Activated CD8-positive, alpha-beta T cell treated with anti-CD3 and anti-CD28 coated beads for 36 hours (primary cell): Measurements from ENCODE around the gene RNF157. TPM values are rescaled to one million over a fixed set of nuclear protein-coding genes. Genes with fewer than 3 reads are reported as not detected.

Experiments used
- ATAC-seq: fragments of 200-7000 bp; cut with Tn5 transposase; one replicate; pipeline ENCODE4 v1.10.0; 2021; ENCODE audit warnings: mild to moderate bottlenecking, moderate library complexity
- CTCF ChIA-PET: fragments of 350-600 bp; sonication (Branson Sonifier 250); formaldehyde crosslinking; loops from one replicate; lab custom pipeline; 2021; ENCODE audit warnings: antibody characterized with exemption; lab: Charles Lee
- POLR2A ChIA-PET: fragments of 350-600 bp; sonication (Branson Sonifier 250); formaldehyde crosslinking; loops from one replicate; lab custom pipeline; 2021; ENCODE audit warnings: antibody characterized with exemption; lab: Charles Lee
- DNase-seq: peaks from one replicate; pipeline ENCODE4 v3.0.0-alpha.2; 2020
- H3K27ac Mint-ChIP-seq: one replicate; pipeline ENCODE4 v1.8.0; 2021; ENCODE audit warnings: mild to moderate bottlenecking, mixed read lengths
- H3K27me3 Mint-ChIP-seq: one replicate; pipeline ENCODE4 v1.8.0; 2021; ENCODE audit warnings: mixed read lengths
- H3K36me3 Mint-ChIP-seq: one replicate; pipeline ENCODE4 v1.8.0; 2021; ENCODE audit warnings: low read depth, mixed read lengths
- H3K4me1 Mint-ChIP-seq: one replicate; pipeline ENCODE4 v1.8.0; 2021; ENCODE audit warnings: low read depth, mixed read lengths
- H3K4me3 Mint-ChIP-seq: one replicate; pipeline ENCODE4 v1.8.0; 2021; ENCODE audit warnings: mild to moderate bottlenecking, moderate library complexity, mixed read lengths
- H3K9me3 Mint-ChIP-seq: one replicate; pipeline ENCODE4 v1.8.0; 2021; ENCODE audit warnings: mixed read lengths
- intact Hi-C: fragments of 100-400 bp; cut with micrococcal nuclease; formaldehyde crosslinking; loops from one replicate; pipeline ENCODE4 v1.10.0; 2022
- total RNA-seq, 2 experiments: library from RNA; stranded (reverse); gene quantifications; one replicate each; pipeline ENCODE4 v1.2.3, GENCODE V29; 2021
- TF ChIP-seq, protein P1 (sequence below): fragments of 200-600 bp; IDR thresholded peaks from one replicate; pipeline ENCODE4 v1.8.0; 2022; ENCODE audit warnings: antibody characterized with exemption, mild to moderate bottlenecking

Gene RNF157
- total RNA-seq, 2 experiments from 2014 or later: 37.2 to 44.5 TPM

DNA sequence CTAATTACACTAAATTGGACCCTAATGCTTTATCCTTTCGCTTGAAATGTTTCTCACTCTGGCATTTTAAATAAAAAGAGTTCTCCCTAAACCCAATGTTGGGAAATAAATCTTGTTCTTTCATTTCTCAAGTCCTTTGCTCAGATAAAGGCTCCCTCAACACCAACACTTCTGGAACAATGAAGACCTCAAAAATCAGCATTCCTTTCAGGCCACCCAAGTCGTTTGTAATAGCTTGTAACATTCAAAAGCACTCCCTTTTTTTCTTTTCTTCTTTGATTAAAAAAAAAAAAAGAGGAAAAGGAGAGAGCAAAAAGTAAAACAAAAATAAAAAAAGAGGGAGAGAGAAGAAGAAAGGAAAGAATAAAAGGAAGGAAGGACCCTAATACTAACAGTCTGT lies 76.0 kb downstream of the RNF157 start:
- ATAC-seq (no peak), DNase-seq (no peak)
- CTCF ChIA-PET: interaction anchor here (1.1 to 8.9 kb wide), 2 partner anchors 15 to 115 kb away, joined by 3 to 60 read pairs; no protein-coding TSS in a partner anchor
- intact Hi-C loops: no loop called here
- no peaks in the 10 kb centered on the region for H3K9me3 Mint-ChIP-seq
- peaks cover 28% of the 10 kb centered on the region for H3K36me3 Mint-ChIP-seq
- no peak overlapping the region for H3K4me3 Mint-ChIP-seq
- TF ChIP-seq, protein P1, sequence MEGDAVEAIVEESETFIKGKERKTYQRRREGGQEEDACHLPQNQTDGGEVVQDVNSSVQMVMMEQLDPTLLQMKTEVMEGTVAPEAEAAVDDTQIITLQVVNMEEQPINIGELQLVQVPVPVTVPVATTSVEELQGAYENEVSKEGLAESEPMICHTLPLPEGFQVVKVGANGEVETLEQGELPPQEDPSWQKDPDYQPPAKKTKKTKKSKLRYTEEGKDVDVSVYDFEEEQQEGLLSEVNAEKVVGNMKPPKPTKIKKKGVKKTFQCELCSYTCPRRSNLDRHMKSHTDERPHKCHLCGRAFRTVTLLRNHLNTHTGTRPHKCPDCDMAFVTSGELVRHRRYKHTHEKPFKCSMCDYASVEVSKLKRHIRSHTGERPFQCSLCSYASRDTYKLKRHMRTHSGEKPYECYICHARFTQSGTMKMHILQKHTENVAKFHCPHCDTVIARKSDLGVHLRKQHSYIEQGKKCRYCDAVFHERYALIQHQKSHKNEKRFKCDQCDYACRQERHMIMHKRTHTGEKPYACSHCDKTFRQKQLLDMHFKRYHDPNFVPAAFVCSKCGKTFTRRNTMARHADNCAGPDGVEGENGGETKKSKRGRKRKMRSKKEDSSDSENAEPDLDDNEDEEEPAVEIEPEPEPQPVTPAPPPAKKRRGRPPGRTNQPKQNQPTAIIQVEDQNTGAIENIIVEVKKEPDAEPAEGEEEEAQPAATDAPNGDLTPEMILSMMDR: no peak
- H3K4me1 Mint-ChIP-seq: peaks cover 13% of the 10 kb centered on the region
- POLR2A ChIA-PET: interaction anchor here (0.7 kb wide), 1 partner anchor 347 kb away, joined by 4 read pairs; no protein-coding TSS in a partner anchor
- no peaks in the 10 kb centered on the region for H3K27me3 Mint-ChIP-seq
- H3K27ac Mint-ChIP-seq: no peak overlapping the region

DNA sequence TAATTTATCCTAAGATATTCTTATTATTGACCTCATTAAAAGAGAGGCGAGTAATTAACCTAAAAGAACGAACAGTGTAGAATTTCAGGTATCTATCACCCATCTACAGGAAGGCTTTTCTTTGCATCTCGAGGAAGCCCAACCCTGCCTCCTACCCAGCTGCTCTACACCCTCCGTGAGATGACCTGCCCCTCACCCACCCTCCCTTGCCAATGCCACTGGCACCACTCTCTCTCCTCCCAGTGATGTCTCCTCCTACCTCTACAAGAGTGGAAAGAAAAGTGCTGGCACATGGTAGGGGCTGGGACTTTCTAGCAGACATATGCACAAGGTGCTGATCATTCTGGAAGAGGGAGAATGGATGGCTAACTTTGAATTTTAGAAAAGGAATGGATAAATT lies 76.4 kb downstream of the RNF157 start:
- H3K27ac Mint-ChIP-seq: no peak overlapping the region
- no peak overlapping the region for H3K4me3 Mint-ChIP-seq
- H3K36me3 Mint-ChIP-seq: peaks cover 30% of the 10 kb centered on the region
- ChIA-PET CTCF (interaction anchor here (1.1 kb wide), 1 partner anchor 116 kb away, joined by 3 read pairs; no protein-coding TSS in a partner anchor), POLR2A (interaction anchor here (0.7 kb wide), 1 partner anchor 347 kb away, joined by 4 read pairs; no protein-coding TSS in a partner anchor)
- ATAC-seq (no peak), DNase-seq (no peak)
- intact Hi-C loops: no loop called here
- H3K9me3 Mint-ChIP-seq: no peaks in the 10 kb centered on the region
- H3K4me1 Mint-ChIP-seq: peaks cover 13% of the 10 kb centered on the region
- no peaks in the 10 kb centered on the region for H3K27me3 Mint-ChIP-seq
- TF ChIP-seq, protein P1: no peak

DNA sequence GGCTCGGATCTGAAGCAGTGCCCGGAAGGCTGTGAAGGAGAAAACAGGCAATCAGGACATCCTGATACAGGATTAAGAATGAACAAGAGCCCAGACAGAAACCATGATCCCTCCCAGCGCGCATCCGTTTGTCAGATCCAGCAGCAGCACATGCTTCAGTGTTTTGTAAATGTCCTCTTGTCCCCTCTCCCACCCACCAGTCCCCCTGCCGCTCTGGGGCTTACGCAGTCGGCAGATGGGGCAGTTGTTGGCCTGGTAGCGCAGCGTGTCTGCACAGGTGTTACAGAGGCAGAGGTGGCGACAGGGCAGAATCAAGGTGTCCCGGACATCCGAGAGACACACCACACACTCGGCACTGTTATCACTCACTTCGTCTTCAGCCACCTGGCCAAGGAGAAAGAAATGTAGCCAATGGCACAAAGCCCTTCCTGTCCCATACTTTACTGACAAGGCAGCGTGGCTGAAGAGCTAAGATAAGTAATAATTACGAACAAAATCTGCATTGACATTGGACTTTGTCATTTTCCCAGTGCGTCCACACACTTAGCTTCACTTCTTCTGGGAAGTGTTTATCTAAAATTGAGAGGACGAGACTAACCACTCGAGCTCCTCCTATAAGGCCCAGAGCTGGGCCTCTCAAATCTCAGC lies 78.5 kb downstream of the RNF157 start:
- intact Hi-C loops: no loop called here
- POLR2A ChIA-PET: interaction anchor here (0.9 kb wide), 1 partner anchor 35 kb away, joined by 3 read pairs; no protein-coding TSS in a partner anchor
- H3K4me3 Mint-ChIP-seq: no peak overlapping the region
- peaks cover 15% of the 10 kb centered on the region for H3K4me1 Mint-ChIP-seq
- no peak overlapping the region for H3K27ac Mint-ChIP-seq
- H3K36me3 Mint-ChIP-seq: peaks cover 33% of the 10 kb centered on the region
- no peak for ATAC-seq
- DNase-seq: no peak
- no peaks in the 10 kb centered on the region for H3K9me3 Mint-ChIP-seq
- no peaks in the 10 kb centered on the region for H3K27me3 Mint-ChIP-seq
- TF ChIP-seq, protein P1: no peak
- CTCF ChIA-PET: interaction anchor here (0.9 to 1.3 kb wide), 3 partner anchors 9 to 118 kb away, joined by 3 read pairs; no protein-coding TSS in a partner anchor

DNA sequence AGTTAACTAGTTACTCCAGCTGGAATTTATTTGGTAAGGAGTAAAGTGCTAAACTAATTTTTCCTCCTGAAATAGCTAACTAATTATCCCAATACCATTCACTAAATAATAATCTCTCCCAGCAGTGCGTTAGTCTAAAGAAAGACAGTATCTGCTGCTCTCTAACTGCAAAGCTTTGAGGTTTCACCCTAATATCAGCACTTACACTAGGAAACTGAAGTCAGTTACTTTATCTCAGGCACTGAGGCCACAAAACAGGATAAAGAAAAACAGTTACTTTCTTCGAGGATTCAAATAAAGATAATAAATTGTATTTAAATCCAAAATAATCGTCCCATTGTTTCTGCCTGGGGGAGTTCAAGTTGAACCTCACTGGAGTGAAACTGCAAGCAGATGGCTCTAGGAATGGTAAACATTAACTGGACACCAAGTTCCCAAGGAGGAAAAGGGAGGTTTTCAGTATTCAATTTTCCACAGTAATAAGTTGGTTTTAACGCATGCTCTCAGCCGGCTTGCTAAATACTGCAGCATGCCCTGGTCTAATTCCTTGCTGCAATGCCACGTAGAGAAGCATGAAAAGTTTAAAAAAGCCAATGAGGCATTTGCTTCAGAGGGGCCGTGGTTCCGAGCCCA lies 79.3 kb downstream of the RNF157 start:
- TF ChIP-seq, protein P1: no peak
- H3K4me1 Mint-ChIP-seq: peaks cover 13% of the 10 kb centered on the region
- peaks cover 34% of the 10 kb centered on the region for H3K36me3 Mint-ChIP-seq
- no peak overlapping the region for H3K27ac Mint-ChIP-seq
- ATAC-seq (no peak), DNase-seq (no peak)
- intact Hi-C loops: no loop called here
- H3K4me3 Mint-ChIP-seq: no peak overlapping the region
- ChIA-PET POLR2A (interaction anchor here (1.2 to 1.4 kb wide), 3 partner anchors 12 to 19 kb away, joined by 3 read pairs; no protein-coding TSS in a partner anchor), CTCF (interaction anchor here (0.9 to 1.9 kb wide), 5 partner anchors 18 to 237 kb away, joined by 3 to 8 read pairs (median 3); no protein-coding TSS in a partner anchor)
- no peaks in the 10 kb centered on the region for H3K27me3 Mint-ChIP-seq
- H3K9me3 Mint-ChIP-seq: no peaks in the 10 kb centered on the region
